Measurements from ENCODE around the gene PCSK5. TPM values are rescaled to one million over a fixed set of nuclear protein-coding genes. Genes with fewer than 3 reads are reported as not detected.

The PCSK5 gene
- total RNA-seq, 1 experiment from 2014 or later = 7.5 TPM

GRCh38 chr9:76311537-76311936 lies 421.1 kb downstream of the PCSK5 start:
- no peaks in the 10 kb centered on the region for H4K20me1 ChIP-seq (ENCODE audit: control insufficient read depth, insufficient read depth, insufficient read length)
- no peak overlapping the region for H3K14ac ChIP-seq (ENCODE audit: insufficient read depth, low read length)
- H3K9ac ChIP-seq (ENCODE audit: extremely low read depth, insufficient read length, low read length) = no peak overlapping the region
- Mint-ChIP-seq H3K27ac (no peak overlapping the region), H3K27me3 (ENCODE audit: low read depth) (no peaks in the 10 kb centered on the region; the same call in 1 of the 2 replicates), H3K9me3 (no peaks in the 10 kb centered on the region), H3K36me3 (ENCODE audit: insufficient read depth in 1 of 3, low read depth in 3 of 3) (no peaks in the 10 kb centered on the region), H3K4me1 (peaks cover 6 to 7% of the 10 kb centered on the region in 2 experiments), H3K4me3 (no peak overlapping the region)
- no peaks in the 10 kb centered on the region for H3K9me3 ChIP-seq (ENCODE audit: control insufficient read depth, low read depth, low read length)
- no peak overlapping the region for H3K4ac ChIP-seq (ENCODE audit: low read depth, low read length)
- no peak overlapping the region for H2BK12ac ChIP-seq (ENCODE audit: insufficient read length, low read depth, low read length)
- H2AFZ ChIP-seq (ENCODE audit: low read length) = no peak overlapping the region
- H2BK15ac ChIP-seq (ENCODE audit: low read depth, low read length) = no peak overlapping the region
- H3K23me2 ChIP-seq (ENCODE audit: insufficient read length, low read depth, low read length, poor library complexity, severe bottlenecking) = no peaks in the 10 kb centered on the region
- H3K79me1 ChIP-seq (ENCODE audit: insufficient read depth, low read depth, low read length, poor library complexity, severe bottlenecking) = no peaks in the 10 kb centered on the region
- no peak overlapping the region for H4K8ac ChIP-seq (replicated peaks; ENCODE audit: insufficient read length, low read depth, low read length)
- no peak overlapping the region for H3K18ac ChIP-seq (ENCODE audit: insufficient read length, low read depth, low read length)
- H2BK20ac ChIP-seq (ENCODE audit: low read depth, low read length, poor library complexity, severe bottlenecking) = no peak overlapping the region
- no peak overlapping the region for H2AK5ac ChIP-seq (ENCODE audit: insufficient read length, low read length)
- DNase-seq = no peak
- H3T11ph ChIP-seq (ENCODE audit: low read length) = no peak overlapping the region
- no peaks in the 10 kb centered on the region; the same call in 1 of the 2 replicates for H3K4me1 ChIP-seq (ENCODE audit: insufficient read depth, low read length)
- no peak for TF ChIP-seq CTCF (conservative IDR thresholded peaks at IDR 0.05)
- no peak overlapping the region for H2BK5ac ChIP-seq (ENCODE audit: insufficient read length, low read length)
- H3K23ac ChIP-seq (ENCODE audit: insufficient read length, low read depth, low read length) = no peak overlapping the region
- no peak overlapping the region for H3K27ac ChIP-seq (ENCODE audit: insufficient read length, low read depth, low read length)
- H4K91ac ChIP-seq (ENCODE audit: insufficient read length, low read depth, low read length) = no peak overlapping the region
- H3K79me2 ChIP-seq (ENCODE audit: insufficient read depth, low read length) = no peaks in the 10 kb centered on the region
- H2BK120ac ChIP-seq (ENCODE audit: low read depth, low read length, poor library complexity, severe bottlenecking) = no peak overlapping the region
- no peak overlapping the region for H3K56ac ChIP-seq (ENCODE audit: insufficient read length, low read depth, low read length)
- H4K5ac ChIP-seq (ENCODE audit: insufficient read length, low read depth, low read length) = no peak overlapping the region
- no peaks in the 10 kb centered on the region for H3K27me3 ChIP-seq (ENCODE audit: insufficient read depth, low read length)
- no CpG with 5 or more reads among the region's 5 CpGs for WGBS (ENCODE audit: extremely low coverage, insufficient read length, low lambda C conversion rate)
- H3K4me2 ChIP-seq (ENCODE audit: insufficient read depth, insufficient read length, low read length) = no peak overlapping the region

Measured in H9 (cell line).